Esophagus mucosa (tissue), 1 donor: Measurements from ENCODE around the gene FGR. TPM values are rescaled to one million over a fixed set of nuclear protein-coding genes. Genes with fewer than 3 reads are reported as not detected.

ENCODE experiments used
- ATAC-seq: fragments of 200-7000 bp; cut with Tn5 transposase; one replicate; pipeline ENCODE4 v1.9.1; 2020
- total RNA-seq: library from RNA; stranded (reverse); gene quantifications from one replicate; pipeline ENCODE4 v1.2.4, GENCODE V29; 2023
- donor health status: DM: yes; HTN: yes; CAD: no.

Gene FGR
- total RNA-seq, 1 donor from 2014 or later: 1.3 TPM

DNA sequence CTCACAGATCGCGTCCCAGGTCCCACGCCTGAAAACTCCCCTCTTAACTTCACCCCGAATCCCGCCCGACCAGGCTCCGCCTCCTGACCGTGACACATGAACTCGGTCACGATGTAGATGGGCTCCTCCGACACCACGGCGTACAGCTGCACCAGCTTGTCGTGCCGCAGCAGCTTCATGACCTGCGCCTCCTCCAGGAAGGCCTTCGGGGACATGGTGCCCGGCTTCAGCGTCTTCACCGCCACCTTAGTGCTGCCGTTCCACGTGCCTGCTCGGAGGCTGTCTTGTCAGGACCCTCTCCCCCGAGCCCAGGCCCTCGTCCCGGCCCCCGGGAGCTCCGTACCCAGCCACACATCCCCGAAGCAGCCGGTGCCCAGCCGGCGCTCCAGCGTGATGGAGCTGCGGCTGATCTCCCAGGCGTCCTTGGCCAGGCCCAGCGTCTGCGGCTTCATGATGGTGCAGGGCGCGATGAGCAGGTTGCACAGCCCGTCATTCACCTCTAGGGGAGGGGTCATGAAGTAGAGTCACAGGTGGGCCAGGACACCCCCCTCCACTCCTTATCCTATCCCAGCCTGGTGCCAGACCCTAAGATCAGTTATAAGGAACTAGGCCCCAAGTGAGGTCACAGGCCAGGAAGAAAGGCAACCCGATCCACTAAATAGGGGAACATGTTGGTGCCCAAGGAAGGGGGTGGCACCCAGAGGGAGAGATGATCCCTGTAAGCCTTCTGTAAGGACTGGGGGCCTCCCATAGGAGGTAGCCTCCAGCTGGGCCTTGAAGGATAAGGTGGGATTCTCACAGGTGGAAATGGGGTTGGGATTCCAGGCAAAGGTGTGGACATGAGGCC lies 19.4 kb downstream of the FGR start:
- no peak for ATAC-seq

DNA sequence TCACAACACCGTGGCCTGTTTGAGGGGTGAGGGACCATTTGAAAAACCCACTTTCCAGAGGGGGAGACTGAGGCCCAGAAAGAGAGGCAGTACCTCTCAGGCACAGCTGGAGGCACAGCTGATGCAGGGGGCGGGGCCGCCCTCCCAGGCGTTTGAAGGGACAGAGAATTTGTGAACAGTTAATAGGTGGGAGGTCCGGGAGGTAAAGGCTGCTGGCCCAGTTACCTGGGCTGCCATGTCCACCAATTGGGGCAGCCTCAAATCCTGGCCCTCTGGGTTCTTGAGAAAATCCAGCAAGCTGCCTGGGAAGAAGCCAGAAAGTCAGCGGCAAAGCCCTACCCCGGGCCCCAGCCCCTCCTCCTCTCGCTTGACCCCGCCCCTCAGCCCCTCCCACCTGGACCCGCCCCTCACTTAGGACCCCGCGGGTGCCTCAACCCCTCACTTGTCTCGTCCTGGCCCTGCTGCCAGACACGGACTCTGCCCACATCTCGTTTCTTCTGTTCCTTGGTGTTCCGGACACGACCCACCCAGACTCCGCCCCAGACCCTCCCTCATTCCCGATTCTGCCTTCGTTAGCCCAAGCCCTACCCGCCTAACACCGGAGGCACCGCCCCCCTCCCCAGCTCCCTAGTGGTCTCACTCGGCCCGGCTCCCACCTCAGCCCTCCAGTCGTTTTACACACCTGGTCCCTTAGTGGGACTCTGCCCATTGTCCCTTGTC lies 20.2 kb downstream of the FGR start:
- no peak for ATAC-seq

DNA sequence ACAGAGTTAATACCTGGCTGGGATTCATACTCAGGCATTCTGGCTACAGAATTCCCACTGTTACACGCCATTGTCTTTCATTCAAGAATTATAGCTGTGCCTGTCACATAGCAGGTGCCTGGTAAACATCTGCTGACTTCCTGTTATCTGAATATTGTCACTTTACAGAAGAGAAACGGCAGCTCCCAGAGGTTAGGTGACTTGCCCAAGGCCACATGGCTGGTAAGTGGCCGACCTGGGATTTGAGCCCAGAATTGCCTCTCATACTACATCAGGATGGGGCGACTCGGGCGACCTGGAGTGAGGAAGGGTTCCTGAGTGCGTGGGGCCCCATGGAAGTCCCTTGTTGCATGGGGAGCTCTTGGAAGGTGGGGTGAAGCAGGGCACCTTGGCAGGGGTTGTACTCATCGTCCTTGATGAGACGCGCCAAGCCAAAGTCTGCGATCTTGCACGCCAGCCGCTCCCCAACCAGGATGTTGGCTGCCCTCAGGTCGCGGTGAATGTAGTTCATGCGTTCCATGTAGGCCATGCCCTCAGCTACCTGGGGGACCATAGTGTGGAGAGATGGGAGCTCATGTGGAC lies 20.9 kb downstream of the FGR start:
- ATAC-seq: no peak

DNA sequence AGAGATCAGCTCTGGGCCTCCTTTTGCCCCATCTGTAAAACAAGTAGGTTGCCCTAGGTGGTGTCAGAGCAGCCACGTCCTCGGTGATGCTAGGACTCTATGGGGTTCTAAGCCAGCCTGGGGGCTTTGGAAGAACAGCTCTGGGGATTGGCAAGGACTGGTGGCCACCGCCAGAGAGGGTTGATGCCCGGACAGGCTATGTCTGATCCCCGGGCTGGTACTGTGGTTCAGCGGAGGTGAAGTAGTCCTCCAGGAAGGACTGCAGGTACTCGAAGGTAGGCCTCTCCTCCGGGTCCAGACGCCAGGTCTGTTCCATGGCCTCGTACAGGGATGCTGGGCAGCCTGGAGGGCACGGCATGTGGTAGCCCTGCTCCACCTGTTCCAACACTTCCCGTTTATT lies 22.3 kb downstream of the FGR start:
- ATAC-seq: no peak

DNA sequence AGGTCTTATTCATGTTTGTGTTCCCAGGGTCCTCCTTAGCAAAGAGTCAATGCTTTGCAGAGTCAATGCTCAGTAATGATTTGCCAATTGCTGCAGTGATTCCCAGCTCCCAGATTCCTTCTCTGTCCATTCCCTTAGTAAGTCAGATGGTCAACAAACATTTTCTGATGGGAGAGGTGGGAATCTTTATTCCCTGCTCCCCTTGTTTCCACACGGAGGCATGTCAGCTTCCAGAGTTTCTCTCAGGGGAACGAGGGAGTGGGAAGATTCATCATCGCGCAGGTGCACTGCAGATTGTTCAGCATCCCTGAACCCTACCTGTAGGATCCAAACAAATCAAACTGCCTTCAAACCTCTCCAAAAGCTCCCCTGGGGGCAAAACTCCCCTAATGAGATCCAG lies 23.5 kb downstream of the FGR start:
- ATAC-seq: no peak

DNA sequence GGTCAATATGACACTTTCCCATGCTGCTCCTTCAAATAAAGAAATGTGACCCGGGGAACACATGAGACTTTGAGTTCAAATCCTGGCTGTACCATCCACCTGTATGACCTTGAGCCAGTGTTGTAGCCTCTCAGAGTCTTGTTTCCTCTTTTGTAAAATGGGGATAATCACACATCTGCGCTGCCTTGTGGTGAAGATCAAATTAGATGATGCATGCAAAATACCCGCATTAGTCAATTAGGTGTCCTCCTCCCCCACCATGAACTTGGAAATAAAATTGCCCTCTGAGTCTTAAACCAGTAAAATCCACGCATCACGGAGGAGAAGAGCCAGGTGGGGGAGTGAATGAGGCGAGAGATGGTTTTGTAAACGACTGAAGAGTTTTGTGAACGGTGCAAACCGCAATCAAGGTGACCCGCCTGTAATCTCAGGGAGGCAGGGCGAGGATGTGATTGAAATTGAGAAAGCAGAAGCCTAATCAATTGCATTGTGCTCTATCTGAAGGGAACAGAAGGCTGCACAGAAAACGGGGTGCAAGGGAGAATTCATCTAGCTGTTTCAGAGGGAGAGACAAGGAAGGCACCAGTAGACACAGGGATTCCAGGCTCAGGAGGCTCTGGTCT lies 25.3 kb downstream of the FGR start:
- no peak for ATAC-seq

DNA sequence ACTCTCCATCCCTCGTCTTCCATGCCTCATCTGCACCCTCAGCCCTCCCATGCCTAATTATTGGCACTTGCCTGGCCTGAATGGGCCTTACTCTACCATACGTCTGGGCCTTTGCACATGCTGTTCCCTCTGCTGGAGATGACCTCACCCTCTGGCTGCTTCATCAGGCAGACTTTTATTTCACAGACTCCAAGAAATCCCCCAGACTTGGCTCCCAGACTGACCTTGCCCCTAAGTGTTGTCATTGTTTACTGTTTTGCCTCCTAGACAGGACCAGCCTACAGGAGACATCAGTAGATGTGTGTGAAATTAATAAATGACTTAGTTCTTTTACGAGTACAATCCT lies 25.8 kb downstream of the FGR start:
- ATAC-seq: no peak

DNA sequence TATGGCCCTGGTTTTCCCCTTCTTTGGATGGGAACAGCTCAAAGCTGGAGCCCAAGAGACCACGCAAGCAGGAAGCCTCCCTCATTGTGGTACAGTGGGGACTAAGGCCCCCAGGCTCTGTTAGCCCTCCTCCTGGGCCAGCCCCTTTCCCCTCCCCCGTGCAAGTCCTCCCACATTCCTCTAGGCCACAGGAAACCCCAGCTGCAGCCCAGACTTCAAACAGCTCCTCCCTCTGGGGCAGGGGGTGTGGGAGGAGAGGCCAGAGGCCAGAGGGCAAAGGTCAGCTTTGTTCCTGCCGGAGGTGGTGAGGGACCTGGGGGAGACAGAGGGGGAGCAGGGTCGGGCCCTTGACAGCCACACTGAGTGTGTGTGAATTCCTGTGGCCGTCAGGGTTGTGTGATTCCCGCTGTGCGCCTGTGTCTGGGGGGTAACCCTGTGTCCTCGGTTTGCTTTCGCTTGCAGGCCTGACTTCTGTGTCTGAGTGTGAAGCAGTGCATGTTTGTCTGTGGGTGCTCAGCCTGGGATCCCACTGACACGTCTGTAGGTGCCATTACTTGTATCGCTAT lies 27.7 kb downstream of the FGR start:
- no peak for ATAC-seq

DNA sequence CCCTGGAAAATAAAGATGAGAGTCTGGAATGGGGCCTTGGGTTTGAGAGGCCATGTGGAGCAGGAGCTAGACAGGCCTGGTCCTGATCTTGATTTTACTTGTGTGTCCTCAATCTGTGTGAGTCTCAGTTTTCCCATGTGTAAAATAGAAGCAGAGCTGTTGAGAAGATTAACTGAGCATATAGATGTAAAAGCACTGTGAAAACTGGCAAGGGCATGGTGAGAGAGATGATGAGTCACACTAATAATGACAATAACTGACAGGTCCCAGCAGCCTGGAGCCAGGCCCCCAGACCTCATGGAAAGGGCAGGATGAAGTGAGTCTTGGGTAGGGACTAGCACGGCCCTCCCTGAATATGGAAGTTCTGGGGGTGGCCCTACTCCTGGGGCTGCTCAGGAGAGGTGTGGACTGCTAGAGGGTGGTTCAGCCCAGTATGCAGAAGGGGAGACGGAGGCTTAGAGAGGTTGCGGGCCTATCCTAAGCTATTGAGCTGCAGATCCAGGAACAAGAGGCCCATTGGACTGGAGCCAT lies 28.2 kb downstream of the FGR start:
- no peak for ATAC-seq

DNA sequence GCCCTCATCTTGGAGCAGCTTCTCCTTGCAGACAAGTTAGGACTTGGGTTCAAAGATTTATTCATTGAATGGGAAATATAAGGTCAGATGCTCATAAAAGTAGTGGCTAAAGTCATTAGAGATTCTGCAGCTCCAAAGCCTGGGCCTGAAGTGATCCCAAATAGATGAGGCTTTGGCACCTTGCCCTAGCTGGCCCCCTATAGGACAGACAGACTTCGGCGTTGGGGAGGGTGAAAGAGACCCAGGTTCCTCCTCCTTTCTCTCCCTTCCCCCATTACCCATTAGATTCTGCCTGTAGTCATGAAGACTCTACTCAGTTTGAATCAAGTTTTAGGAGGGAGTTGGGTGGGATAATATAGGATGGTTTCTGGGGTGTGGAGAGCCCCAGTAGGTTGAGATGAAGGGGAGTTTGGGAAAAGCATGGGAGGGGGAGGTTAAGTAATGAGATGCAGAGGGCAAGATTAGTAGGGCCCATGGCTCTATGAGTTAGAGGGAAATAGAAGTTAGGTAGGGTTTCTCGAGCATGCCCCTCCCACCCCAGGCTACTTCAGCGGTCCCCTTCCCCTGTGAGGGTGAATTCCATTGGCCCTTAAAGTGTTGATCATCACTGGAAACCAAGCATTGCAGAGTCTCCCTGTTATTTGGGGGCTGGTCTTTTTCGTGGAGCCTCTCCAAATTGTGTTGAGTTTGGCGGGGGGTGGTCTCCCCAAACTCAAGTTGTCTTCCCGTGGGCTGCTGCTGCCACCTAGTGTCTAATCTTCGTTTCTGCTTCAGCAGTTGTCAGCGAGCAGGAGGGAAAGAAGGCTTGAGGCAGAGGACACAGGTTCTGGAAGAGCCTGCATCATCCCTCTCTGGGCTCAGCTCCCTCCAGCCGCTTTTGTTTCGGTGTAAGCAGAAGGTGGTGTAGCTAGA lies 28.9 kb downstream of the FGR start:
- ATAC-seq: no peak

DNA sequence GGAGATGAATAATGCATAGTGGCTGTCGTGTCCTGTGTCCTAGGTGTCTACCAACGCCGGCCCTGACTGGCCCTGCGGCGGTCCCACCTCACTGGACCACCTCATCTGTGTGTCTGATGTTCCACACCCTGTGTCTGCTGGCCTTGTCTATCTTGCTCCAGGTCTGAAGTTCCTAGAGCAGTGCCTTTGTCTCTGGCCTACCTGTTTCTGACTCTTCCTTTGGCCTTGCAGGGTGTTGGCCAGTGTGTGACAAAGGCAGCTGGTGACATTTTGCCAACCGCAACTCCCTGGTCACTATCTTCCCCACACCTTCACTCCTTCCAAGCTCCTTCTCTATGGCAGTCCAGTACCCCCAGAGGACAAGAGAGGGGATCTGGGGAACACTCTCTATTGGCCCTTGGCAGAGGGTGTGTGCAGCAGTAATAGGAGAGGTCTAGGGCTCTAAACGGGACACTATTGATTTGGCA lies 29.7 kb downstream of the FGR start:
- no peak for ATAC-seq

DNA sequence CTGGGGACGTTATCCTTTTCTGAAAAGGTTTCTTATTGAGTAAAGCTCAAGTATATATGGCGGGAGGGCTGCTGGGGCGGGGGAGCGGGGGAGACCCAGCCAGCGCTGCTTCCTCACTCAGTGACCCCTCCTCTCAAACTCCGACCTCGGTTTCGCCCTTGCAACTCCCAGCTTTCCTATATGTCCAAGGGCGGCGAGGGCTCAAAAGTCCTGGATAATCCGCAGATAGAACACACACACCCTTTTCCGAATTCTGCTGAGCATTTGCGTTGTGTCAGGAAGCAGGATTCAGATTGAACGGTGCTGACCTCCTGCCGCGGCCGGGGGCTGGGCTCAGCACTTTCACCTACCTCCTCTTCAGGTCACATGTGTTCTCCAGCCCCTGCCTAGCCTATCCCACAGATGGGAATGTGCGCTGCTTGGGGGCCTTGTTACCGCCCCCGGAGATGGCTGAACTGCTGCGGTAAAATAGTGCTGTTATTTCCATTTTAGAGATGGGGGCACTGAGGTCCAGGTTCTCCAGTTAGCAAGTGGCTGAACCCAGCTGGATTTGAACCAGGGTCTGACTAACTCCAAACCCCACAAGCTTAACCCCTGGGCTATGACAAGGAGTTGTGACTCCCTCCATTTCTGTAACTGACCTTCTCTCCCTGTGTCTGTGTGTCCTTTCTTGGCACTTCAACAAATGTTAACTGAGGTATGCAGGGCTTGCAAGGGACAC lies 30.2 kb downstream of the FGR start:
- no peak for ATAC-seq

DNA sequence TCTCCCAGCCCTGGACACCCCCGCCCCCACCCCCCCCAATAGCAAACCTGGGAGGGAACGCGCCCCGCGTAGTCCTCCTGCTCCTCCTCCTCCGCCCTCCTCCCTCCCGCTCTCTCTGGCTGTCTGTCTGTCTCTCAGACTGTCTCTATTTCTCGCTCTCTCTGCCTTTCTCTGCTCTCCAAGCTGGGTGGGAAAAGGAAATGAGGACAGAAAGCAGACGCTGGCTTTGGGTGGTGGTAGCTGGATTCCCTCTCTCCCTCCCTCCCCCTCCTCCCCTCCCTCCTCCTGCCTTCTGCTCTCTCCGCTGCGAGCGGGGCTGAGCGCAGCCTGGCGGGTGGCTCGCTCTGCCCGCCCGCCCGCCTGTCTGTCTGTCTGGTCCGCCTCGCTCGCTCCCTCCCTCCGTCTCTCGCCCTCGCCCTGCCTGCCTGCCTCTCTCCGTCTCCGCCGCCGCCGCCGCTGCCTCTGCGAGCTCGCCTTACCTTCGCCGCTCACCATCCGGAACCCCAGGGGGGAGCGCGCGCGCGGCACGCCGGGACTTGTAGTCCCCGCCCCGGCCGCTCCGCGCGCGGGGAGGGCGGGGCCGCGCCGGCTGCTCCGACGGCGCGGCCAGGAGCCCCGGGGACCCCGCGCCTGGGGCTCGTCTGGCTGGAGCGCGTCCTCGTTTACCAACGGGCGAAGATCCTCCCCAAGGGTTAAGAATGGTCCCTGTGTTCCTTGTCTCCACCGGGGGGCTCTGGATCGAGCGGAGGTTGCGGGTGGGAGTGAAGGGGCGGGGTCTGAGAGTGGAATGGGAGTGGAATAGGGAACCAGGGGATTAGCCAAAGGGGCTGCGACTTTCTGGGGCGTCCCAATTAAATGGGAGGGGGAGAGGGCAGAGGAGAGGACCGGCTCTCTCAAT lies 31.1 kb downstream of the FGR start, which contains the start of gene AHDC1:
Gene AHDC1, minus strand, starts transcription at position 464 of the 898 bp plus-strand sequence. CDS start 52,029 bp downstream, outside the sequence.
- peak; percentile 60 for ATAC-seq

DNA sequence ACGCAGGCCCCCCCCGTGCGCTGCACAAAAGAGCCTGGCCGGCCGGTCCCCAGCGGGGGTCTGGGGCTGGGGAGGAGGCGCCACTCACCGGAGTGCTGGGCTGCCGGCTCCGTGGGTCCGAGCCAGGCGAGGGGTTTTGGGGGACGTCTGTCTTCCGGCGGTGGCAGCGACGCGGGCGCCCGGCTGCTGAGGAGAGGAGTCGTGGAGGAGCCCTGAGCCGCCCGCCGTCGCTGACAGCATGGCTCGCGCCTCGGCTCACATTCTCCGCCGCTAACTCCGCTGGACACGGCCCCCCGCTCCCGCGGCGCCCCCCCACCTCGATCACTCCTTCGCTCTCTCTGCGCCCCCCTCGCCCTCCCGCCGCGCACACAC lies 31.7 kb downstream of the FGR start:
- no peak for ATAC-seq

DNA sequence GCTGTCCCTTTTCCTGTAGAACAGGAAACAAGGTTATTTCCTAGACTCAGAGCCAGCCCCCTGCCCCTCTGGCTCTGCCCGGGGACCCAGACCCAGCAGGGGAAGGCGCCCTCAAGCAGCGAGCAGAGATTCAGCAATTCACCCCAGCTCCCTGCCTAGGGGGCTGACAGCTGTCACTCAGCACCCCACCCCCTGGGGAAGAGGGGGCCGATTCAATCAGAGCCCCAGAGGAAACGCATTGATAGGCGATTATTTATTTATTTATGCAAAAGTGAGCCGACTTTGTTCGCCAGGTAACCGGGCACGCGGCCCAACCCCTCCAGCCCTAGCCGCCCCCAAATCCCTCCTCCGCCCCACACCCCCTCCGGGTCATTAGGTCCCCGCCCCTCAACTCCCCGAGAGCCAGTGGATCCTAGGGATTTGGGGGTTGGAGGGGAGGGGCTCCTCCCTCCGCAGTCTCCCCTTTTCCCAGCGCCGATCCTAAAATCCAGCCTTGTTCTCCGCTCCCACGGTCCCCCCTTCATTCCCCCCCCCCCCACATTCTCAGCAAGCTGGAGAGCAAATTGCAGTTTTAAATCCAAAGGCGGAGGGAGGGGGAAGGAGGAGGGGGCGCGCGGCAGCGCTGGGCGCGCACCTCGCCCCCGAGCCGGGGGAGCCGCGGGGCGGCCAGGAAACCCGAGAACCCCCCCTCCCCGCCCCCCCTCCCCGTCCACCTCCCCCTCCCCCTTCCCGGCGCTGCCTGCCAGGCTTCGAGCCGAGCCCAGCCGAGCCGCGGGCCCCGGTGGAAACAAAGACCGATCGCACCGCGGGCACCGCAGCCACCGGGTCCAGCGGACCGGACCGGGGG lies 32.3 kb downstream of the FGR start:
- peak; percentile 2 for ATAC-seq

DNA sequence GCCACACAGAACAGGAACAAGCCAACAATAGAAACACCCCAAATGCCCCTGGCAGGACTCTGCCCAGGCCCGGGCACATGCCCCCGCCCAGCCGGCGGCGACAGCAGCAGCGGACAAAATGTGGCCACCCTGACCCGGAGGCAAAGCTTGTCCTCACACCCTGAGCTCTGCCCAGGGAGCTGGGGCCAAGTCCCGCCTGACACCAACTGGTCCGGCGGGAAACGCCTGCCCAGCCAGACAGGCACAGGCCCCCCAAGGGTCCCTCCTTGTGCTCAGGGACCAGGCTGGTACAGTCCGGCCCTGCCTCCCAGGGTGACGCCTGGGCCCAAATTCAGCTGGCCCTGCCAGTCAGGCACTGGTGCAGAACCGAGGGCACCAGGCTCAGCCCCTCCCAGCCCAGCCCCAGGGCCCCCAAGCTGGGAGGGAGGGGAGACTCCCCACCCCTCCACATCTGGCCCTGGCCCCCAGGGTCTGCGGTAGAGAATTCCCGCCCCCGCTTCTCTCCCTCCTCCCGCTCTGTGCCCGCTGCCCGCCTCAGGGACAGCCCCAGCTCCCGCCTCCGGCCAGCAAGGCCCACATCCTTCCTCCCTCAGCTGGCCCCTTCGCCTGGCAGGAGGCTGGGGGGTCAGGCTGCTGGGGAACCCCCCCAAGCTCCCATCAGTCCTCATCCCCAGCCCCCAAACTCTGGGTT lies 33.1 kb downstream of the FGR start:
- ATAC-seq: peak; percentile 60

DNA sequence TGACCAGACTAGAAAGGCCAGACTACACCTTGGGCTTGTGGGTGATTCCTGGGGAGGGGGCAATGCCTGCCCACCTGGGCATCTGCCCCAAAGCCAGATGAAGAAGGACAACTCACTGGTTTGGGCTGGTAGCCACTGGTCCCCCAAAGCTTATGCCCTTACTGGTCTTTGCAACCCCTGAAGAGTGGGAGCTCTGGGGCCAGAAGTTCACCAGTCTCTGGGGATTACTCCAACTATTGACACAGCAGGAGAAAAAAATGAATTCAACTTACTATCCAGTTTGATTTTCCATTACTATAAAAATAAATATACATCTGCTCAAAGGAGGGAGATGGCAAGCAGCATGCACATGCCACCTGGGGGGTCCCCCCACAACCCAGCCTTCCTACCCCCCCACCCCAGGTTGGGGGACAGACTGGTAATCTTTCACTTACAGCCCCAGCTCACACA lies 33.6 kb downstream of the FGR start:
- ATAC-seq: no peak
